Epidermal melanocyte (primary cell): ENCODE data around the gene APBA2.

ENCODE experiments used
- DNase-seq: peaks from one replicate; pipeline ENCODE4 v3.0.0; 2011; ENCODE audit warnings: low spot score; ENCODE audit not compliant: insufficient read length

The APBA2 gene

DNA sequence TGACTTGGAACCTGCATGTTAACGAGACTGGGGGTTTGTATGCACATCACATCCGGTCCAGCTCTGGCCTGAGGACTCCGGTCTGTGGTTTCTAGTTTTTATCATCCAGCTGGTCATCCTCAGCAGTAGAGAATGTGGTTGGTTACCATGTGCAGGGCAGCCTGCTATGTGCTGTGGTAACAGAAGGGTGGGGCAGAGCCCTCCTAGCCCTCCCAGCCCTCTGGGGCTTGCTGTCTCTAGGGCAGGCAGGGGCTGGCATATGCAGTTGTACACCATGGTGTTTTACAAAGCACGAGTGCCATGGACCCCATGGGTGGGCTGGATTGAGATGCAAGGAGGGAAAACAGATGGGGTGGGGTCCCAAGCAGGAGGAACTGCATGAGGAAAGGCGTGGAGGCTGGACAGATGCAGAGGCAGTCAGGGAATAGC, 70.2 kb downstream of the APBA2 start:
- DNase-seq = peak; percentile 54

DNA sequence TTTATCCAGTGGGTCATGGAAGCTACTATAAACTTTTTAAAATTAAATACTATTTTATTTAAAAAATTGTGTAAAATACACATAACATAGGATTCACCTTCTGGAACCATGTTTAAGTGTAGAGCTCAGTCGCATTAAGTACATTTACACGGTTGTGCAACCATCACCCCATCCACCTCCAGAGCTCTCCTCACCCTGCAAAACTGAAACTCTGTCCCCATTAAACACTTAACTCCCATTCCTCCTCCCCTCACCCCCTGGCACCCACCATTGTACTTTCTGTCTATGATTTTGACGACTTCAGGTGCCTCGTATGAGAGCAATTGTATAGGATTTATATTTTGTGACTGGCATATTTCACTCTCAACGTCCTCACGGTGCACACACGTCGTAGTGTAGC, 70.7 kb downstream of the APBA2 start:
- no peak for DNase-seq

DNA sequence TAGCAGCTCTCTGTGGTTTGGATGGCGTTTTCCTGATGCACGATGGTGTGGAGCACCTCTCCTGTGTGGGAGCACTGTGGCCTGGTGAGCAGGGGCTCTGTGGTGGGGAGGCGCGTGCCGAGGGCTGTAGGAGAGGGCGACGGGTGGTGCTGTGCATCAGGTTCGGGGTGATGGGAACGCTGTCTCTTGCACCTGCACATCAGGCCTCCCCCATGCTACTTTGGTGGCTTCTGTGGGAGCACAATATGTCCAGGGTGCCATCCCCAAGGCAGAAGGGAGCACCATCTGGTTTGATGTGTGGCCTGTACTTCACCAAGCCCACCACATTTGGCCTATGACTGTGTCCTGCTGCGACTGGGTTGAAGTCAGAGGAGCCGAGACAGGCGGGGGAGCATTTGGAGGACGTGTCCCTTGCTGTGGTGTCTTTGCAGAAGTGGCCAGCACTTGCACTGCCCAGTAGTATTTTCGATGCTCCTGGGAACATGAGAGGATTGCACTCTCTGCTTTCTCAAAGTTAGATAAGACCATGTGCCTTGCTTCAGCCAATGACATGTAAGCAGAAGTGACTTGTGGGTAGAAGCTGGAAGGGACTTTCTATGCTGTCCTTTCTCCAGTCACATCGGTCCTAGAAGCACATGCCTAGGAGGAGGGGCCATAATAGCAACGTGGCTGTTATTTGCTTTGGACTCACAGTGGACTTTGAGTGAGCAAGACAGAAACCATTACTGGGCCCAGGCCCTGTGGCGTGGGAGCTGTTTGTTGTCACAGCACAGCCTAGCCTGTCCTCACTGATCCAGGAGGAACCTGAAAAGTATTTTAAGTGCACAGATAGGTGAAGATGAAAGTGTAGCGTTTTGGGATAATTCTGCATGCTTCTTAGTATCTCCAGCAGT, 72.1 kb downstream of the APBA2 start:
- no peak for DNase-seq

DNA sequence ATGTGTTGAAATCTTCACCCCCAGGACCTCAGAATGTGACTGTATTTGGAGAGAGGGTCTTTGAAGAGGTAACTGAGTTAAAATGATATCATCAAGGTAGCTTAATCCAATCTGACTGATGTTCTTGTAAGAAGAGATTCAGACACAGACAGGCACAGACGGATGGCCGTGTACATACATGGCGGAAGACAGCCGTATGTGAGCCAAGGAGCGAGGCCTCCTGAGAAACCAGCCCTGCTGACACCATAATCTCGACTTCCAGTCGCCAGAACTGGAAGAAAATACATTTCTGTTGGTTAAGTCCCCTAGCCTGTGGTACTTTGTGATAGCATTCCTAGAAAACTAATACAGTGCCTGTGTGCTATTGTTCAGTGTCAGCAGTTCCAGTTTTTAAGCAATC, 73.6 kb downstream of the APBA2 start:
- DNase-seq = no peak

DNA sequence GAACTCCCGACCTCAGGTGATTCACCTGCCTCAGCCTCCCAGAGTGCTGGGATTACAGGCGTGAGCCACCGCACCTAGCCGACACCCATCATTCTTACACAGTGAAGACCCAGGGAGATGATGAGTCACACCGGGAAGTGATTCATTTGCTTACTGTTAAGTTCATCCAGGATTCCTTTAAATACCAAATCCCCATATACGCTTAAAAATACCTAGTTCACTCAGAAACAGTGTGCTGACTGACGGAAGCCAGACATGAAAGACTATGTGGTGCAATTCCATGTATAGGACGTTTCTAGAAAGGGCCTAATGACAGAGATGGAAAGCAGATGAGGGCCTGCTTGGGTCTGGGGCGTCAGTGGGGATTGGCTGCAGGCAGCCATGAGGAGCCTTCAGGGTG, 75.2 kb downstream of the APBA2 start:
- DNase-seq = no peak

DNA sequence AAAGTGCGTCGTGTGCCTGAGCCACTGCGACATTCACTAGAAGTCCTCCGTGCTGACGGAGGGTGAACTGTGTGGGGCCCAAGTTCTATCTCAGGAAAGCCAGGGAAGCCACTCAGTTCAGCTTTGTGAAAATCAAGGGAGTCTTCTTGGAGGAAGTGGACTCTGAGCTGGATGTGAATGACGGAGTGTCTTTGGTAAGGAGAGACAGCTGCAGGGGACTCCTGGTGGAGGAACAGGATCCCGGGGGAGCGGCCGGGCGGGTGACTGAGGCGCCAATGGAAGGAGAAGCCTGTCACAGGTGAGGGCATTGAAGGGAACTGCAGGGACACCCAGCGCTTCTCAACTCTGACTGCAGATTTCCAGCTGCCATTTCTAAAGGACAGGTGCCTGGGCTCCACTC, 75.6 kb downstream of the APBA2 start:
- no peak for DNase-seq

DNA sequence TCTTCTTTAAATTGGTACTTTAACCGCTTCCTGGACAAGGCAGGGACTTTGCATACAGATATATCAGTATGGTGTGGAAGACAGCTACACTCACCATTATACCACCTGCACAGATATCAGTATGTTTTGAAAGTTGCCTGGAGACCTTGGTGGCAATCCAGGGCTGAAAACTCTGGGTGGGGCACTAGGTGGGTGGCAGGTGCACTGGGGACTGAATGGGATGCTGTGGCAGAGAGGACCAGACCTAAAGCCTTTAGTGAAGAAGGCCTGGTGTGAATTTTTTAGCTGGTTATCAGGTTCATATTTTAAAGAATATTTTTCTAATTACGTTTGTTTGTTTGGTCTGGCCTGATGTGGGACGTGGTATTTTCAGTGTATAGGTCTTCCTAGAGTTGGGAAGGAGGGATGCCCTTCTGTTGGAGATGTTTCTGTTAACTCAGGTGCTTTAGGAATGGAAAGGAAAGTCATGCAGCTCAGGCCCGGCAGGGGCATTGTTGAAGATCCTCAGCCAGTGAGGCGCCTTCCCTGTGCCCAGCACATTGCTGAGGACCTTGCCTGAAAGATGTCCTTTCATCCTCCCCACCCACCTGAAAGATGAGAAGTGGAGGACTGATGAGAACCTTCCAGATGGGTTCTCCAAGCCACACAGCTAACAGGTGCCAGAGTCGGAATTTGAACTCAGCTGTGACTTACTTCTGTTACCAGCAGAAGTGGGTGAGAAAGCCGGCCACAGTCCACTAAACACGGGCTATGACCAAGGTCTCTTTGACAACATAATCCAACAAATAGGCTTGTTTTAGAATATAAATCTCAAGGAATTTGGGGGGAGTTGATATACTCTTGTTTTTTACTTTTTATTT, 77.3 kb downstream of the APBA2 start:
- no peak for DNase-seq

DNA sequence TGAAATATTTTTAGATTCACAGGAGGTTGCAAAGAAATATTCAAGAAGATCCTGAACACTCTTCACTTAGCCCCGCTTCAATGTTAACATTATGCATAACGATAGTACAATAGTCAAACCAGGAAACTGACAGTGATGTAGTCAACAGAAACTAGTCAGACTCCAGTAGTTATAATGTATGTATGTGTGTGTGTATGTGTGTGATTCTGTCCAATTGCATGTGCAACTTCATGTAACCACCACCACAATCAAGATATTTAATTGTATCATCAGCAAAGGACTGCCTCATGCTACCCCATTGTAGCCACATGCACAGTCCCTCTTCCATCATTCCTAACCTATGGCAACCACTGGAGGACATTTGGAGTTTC, 77.9 kb downstream of the APBA2 start:
- no peak for DNase-seq

DNA sequence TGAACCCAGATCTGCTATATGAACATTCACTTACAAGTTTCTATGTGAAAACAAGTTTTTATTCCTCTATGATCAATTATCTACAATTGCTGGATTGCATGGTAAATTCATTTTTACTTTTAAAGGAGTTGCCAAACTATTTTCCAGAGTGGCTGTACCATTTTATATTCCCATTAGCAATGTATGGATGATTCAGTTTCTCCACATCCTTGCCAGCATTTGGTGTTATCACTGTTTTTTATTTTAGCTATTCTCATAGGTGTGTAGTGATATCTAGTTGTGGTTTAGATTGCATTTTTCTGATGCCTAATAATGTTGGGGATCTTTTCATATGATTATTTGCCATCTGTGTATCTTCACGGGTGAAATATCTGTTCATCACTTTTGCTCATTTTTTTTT, 78.3 kb downstream of the APBA2 start:
- no peak for DNase-seq

DNA sequence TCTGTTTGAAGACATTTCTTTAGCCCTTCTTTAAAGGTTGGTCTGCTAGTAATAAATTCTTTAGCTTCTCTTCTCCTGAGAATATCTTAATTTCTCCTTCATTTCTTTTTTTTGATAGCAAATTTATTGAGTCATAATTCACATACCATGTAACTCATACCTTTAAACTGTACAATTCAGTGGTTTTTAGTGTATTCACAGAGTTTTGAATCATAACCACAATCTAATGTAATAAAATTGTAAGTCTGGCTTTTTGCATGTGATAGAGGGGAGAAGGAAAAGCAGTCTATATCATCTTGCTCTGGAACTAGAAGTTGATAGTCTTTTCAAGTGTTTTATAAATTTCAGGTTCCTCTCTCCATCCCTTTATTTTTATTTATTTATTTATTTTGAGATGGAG, 81.3 kb downstream of the APBA2 start:
- no peak for DNase-seq

DNA sequence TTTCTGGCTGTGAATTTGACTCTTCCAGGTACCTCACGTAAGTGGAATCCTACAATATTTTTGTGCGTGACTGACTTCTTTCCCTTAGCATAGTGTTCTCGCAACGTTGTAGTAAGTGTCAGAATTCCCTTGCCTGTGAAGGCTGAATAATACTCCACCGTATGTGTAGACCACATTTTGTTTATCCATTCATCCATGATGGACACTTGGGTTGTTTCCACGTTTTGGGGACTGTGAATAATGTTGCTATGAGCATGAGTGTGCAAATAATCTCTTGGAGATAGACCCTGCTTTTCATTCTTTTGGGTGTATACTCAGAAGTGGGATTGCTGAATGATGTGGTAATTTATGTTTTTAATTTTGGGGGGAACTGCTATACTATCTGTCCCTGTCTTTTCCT, 82.2 kb downstream of the APBA2 start:
- no peak for DNase-seq

DNA sequence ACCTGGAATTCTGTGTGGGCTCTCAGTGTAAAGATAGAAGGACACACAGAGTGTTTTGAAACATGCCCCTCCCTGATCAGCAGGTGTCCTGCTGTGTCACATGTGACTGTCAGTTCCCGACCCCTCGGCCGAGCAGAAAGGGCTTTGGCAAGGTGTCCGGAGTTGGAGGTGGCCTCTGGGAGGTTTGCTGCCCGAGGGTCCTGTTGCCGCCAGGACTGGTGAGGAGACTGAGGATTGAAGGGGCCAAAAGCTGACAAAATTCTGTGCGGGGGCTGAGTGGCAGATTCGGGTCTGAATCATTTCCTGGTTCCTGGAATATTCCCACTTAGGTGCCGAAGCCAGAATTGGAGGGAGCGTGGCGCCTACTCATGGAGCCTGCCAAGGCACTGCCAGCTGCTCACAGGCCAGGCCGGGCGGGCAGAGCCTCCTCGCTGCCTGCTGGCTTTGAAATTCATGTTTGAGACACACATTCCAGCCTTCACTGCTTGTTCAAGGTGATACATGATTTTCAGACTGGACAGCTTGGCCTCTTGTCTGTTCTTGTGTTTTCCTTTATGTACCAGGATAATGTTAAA, 83.8 kb downstream of the APBA2 start:
- DNase-seq = no peak

DNA sequence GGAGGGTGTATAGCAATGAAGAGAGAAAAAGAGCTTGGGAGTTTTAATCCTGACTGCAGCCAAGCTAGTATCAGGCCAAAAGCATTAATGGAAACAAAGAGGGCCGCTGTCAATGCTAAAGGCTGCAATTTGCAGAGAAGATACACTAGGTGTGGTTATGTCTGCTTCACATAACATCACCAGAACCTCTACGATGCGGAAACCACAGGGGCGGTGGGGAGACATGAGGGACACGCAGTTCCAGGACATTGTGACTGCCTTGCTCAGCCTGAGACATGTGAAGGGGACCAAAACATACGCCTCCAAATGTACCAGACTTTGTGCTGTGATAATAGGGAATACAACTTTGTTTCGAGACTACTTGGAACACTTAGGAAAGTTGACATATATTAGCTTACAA, 88.4 kb downstream of the APBA2 start:
- no peak for DNase-seq

DNA sequence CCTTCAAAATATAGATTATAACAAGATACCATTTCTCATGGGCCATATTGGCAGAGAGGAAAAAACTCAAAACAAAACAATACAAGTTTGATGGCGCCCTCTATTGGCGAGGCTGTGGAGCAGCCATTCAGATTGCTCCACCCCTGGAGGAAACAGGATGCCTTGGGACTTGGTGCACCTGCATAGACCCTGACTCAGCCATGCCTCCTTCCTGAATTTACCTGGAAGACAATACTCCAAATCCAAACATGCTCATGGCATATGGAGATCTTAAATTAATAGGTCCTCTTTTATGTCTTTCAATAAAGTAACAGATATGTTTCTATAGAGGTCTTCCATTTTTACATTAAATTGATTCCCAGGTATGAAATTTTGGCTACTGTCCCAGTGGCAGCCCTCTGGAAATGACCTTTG, 90.0 kb downstream of the APBA2 start:
- DNase-seq = no peak

DNA sequence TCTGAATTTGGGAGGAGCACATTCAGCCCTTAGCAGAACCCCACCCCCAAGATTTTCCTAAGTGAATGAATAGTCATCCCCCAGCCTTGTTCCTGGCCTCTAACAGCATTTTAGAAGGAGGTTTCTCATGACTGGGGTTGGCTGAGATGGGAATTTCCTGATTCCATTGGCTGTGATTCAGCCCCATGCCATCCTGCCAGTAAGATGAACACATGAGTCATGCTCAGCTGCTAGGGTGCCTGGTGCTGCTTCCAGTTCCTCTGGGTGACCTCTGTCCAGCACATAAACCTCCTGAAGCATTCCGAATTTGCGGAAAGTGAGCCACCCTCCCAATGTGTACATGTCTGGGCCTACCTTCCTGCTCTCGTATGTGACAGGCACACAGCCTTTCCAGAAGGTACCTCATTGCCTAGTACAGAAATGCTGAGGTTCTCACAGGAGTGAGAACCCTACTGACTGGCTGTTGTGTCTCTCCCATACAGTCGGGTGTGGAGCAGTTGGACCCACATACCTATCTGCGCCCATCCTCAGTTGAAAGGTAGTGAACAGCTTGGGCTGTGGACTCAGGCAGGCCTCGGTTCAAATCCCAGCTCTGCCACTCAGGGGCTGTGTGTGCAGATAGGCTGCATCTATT, 91.7 kb downstream of the APBA2 start:
- peak; percentile 87 for DNase-seq

DNA sequence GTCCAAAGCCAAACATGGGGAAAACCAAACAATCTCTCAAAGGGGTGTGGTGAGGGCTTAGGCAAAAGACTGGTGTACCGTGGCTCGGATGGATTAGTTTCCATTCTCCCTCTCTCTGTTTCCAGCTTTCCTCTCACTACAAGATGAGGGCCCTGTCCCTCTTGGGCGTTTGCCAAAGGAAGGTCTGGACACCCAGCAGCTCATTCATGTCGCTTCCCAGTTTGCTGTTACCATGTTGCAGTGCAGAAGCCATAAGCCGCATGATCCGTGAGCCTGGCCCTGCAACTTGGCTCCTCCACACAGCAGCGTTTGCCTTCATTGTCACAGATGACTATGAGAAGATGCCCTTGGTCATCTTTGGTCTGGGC, 92.2 kb downstream of the APBA2 start:
- DNase-seq = no peak

DNA sequence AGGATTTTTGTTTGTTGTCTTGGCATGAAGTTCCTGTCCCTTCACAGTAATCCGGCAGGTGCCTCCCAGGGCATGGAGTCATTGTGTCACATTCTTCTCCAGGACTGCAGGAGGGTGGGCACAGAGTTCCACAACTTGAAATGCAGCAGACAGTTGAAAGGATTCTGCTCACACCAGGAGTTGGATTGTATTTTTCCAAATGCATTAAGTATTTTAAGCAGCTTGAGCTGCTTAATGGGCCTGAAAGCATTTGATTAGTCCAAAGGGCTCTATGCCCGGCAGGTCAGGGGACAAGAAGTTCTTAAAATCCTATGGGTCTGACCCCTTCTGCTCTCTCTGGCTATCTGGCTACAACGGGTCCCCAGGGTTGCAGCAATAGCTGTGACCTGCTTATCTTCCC, 92.9 kb downstream of the APBA2 start:
- no peak for DNase-seq

DNA sequence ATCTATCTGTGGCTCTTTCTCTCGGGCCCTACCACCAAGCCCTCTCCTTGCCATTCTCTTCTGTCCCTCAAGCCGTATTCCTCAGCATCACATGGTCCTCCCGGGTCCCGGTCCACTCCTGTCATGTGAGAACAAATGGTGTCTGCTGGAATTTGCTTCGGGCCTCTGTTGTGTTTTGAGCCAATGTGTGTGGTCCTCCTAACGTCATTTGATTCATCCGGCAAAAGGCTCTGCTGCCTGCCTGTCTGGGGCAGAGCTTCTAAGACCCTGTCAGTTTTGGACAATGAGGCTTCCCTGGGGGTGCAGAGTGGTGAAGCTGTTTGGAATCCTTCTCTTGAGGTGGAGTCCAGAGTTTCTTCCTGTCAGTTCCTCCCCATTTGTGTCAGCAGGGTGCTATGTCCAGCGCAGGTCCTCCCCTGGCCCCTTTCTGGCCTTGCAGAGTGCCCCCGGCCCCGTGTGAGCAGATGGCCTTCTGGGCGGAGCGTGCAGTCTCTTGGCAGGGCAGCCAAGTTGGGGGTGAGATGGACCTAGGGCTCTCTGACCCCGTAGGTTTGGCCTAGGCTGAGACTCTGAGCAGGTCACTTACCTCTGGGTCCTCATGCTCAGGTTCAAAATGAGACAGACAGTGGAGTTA, 93.6 kb downstream of the APBA2 start:
- DNase-seq = peak; percentile 48

DNA sequence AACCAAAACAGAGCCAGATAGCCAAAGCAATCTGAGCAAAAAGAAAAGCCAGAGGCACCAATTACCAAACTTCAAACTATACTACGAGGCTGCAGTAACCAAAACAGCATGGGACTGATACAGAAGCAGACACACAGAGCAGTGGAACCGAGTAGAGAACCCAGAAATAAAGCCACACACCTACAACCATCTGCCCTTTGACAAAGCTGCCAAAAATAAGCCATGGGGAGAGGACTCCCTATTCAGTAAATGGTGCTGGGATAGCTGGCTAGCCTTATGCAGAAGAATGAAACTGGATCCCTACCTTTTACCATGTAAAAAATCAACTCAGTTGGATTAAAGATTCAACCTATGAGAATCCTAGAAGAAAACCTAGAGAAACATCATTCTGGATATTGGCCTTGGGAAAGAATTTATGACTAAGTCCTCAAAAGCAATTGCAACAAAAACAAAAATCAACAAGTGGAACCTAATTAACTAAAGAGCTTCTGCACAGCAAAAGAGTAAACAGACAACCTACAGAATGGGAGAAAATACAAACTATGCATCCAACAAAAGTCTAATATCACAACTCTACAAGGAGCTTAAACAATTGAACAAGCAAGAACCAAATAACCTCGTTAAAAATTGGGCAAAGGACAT, 95.1 kb downstream of the APBA2 start:
- DNase-seq = no peak

DNA sequence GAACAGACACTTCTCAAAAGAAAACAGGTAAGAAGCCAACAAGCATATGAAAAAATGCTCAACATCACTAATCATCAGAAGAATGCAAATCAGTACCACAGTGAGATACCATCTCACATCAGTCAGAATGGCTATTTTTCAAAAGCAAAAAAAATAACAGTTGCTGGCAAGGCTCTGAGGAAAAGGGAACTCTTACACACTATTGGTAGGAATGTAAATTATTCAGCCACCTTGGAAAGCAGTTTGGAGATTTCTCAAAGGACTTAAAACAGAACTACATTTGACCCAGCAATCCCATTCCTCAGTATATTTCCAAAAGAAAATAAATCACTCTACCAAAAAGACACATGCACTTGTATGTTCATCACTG, 95.6 kb downstream of the APBA2 start:
- no peak for DNase-seq

DNA sequence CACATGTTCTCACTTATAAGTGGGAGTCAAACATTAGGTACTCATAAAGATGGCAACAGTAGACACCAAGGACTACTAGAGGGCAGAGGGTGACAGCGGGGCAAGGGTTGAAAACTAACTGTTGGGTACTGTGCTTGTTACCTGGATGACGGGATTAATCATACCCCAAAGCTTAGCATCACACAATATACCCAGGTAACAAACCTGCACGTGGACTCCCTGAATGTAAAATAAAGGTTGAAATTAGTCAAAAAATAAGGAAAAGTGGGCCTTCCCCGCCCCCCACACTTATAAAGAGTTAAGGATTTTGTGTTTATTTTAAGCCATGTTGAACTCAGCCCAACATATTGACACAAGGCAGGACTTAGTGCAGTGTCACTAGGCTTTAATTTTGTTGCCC, 96.1 kb downstream of the APBA2 start:
- no peak for DNase-seq
